Frontal cortex (tissue), 4 donors: ENCODE results near the gene SLC12A3. TPM values are rescaled to one million over a fixed set of nuclear protein-coding genes. Genes with fewer than 3 reads are reported as not detected.
A peak's percentile ranks its signal among the peaks of the same experiment; 100 is the strongest.
"Not testable (repeated sequence)": the region's sequence is repeated elsewhere in the genome, so short reads cannot be mapped to it uniquely, and the experiment has no call there.

Source experiments
- DNase-seq, 2 donors: peaks; one replicate each; pipeline ENCODE4 v3.0.0; 2012; ENCODE audit warnings: low spot score in 2 of 2
- FAIRE-seq: peaks from 2 replicates; lab custom pipeline; 2012; peaks lifted over from hg19 to GRCh38; lab: Jason Lieb, UNC
- total RNA-seq: library from RNA; depleted of rRNA; stranded (reverse); fragments of >200 nt; gene quantifications from one replicate; pipeline ENCODE4 v1.2.3, GENCODE V29; 2014
- donor health status: control.
- donor health status: control.
- donor health status: control.

SLC12A3 gene
- total RNA-seq, 1 donor from 2014 or later, result not detected

DNA sequence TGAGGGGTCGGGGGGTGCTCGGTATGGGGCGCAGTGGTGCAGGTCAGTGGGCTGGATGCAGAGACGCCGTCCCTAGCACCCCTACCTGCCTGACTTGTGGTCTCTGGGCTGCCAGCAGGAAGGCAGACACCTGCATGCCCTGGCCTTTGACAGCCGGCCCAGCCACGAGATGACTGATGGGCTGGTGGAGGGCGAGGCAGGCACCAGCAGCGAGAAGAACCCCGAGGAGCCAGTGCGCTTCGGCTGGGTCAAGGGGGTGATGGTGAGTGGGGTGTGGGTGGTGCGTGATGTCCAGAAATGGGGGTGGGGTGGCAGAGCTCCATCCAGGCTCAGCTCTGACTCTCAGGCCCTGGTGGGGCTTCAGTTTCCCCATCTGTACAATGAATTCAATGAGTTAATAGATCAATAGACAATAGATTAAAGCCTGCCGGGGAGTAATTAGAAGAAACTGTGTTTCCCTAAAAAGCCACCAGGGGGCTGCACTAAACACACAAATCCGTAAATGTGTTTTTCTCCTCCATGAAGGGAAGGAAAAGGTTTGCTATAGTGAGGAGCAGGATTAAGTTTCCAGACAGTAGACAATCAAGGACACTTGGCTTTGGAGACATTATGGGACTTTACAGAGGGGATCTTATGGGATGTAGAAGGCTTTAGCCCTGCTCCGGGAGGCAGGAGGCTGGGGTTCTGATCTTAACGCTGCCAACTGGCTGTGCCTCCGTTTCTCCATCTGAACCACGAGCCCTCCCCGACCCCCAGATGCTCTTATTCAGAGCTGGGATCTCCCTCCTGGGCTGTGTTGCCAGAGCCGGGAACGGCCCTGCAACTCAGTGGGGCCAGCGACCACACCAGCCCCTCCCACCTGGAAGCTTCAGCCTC lies 2.2 kb downstream of the SLC12A3 start:
- no peak for FAIRE-seq
- DNase-seq, result peak; percentile 48 to 75

DNA sequence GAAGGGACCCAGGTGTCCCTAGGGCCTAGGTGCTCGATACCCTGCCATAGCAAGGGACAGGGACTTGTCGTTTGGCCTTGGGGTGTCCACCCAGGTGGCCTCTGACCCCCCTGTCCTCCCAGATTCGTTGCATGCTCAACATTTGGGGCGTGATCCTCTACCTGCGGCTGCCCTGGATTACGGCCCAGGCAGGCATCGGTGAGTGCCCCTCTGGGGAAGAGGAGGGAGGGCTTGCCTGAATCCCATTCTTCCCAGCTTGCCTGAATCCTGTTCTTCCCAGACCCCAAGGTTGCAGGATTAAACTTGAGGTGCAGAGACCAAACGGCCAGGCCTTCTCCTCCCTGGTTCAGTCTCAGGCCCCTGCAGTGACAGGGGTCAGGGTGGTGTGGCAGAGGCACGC lies 3.2 kb downstream of the SLC12A3 start:
- DNase-seq (no peak), FAIRE-seq (no peak)

DNA sequence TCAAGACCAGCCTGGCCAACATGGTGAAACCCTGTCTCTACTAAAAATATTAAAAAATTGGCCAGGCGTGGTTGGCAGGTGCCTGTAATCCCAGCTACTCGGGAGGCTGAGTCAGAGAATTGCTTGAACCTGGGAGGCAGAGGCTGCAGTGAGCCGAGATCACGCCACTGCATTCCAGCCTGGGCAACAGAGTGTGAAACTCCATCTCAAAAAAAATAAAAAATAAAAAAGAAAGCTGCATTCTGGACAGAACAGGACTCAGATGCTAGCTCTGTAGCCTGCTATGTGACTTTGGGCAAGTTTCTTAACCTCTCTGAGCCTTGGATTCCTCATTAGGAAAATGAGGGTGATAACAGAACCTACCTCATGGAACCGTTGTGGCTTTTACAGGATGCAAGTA lies 3.8 kb downstream of the SLC12A3 start:
- not testable (repeated sequence) for FAIRE-seq, DNase-seq

DNA sequence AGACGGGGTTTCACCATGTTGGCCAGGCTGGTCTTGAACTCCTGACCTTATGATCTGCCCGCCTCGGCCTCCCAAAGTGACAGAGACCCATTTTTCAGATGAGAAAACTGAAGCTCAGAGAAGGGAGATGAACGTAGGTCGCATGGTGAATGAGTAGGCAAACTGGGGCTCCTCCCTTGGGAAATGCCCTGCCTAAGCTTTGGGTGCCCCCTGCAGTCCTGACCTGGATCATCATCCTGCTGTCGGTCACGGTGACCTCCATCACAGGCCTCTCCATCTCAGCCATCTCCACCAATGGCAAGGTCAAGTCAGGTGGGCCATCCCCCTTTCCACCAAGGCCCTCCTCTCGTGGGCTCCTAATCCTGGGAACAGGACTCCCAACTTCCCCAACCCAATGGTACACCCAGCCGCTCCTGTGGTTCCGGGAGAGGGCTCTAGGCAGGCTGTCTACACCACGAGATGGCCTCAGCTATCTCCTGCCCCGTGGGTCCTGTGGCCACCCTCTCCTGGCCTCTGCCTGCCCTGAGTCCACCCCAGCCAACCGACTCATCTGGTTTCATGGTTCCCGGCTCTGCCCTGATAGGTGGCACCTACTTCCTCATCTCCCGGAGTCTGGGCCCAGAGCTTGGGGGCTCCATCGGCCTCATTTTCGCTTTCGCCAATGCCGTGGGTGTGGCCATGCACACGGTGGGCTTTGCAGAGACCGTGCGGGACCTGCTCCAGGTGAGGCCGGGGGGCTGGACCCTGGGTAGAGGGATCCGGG lies 4.7 kb downstream of the SLC12A3 start:
- DNase-seq, result no peak
- FAIRE-seq, result no peak

DNA sequence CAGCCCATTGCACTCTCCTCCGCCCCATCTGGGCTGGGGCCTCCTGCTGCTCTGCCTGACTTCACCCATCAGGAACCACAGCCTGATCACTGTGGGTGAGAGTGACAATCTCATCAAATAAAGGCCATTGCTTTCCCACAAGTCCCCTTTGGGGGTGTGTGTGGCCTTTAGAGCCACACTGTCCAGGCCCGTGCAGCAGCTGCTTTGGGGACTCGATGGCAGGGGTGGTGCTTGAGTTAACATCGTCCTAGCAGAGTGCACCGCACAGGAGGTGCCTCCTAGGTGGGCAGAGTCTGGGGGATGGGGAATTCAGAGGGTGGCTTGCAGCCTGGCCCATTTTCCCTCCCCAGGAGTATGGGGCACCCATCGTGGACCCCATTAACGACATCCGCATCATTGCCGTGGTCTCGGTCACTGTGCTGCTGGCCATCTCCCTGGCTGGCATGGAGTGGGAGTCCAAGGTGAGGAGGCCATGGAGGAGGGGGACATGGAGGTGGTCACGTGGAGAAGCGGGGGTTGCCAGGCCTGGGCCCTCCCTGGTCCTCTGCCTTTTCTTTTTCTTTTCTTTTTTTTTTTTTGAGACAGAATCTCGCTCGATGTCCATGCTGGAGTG lies 5.4 kb downstream of the SLC12A3 start:
- DNase-seq, result no peak
- no peak for FAIRE-seq

DNA sequence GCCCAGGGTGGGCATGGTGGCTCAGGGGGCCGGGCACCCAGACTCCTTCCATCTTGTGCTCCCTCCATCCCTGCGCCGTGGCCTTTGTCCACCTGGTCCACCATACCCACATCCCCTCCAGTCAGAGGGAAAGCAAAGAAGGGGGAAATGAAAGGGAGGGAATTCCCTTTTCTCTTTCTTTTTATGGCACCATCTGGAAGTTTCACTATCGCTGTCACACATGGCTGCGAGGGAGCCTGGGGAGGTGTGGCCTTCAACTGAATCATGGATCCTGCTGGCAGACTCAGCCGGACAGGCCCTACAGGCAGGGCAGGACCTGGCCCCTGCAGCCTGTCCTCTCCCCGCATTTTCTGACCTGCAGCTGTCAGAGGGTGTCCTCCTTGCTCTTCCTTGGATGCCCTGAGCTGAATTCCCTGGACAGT lies 6.2 kb downstream of the SLC12A3 start:
- no peak for FAIRE-seq
- DNase-seq, result peak in 1 of 2 donors; percentile 38

DNA sequence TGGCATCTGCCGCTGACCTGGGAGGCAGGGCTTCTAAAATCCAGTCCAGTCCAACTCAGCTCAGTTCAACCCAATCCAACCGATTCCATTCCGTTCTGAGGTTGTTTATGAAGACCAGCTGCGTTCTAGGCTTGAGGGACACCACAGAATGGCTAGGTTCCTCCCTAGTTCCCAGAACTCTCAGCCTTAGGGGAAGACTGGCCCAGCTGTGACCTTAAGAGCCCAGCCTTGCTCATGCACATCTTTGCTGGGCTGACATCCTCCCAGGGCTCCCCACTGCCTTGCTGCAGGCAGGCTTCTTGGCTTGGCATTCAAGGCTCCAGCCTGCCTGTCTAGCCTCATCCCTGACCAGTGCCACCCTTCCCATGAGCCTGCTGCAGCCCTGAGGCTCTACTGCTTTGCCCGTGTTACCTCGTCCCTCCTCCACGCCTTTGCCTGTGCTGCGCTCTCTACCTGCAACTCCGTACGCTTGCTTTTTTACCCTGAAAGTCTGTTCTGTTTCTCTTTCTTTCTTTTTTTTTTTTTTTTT lies 7.9 kb downstream of the SLC12A3 start:
- DNase-seq, result no peak
- no peak for FAIRE-seq

DNA sequence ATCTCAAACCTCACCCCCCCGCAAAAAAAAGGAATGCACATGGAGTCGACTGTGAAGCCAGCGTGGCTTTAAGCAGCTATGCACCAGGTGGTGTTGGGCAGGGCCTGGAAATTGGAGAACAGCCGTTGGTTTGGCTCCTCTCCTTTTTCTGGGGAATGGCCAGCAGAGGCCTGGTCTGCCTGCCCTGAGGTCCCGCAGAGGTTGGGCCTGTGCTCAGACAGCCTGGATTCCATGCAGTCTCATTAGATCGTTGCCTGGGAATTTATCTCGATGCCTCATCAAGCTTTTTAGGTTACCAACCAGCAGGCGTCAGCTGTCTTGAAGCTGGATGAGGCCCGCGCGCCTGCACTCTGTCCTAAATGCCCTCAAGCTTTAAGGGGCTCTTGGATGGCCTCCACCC lies 9.8 kb downstream of the SLC12A3 start:
- no peak for FAIRE-seq

DNA sequence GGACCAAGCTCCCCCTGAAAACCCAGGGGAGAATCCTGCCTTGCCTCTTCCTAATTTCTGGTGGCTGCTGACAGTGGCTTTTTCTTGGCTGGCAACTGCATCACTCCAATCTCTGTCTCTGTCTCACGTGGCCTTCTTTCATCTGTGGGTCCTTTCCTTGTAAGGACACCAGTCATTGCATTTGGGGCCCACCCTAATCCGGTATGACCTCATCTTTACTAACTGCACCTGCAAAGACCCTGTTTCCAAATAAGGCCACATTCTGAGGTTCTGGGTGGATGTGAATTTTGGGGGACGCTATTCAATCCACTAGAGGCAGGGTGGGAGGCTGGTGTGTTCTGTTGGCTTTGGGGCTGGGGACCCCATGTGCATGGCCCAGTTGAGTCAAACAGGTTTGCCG lies 11.0 kb downstream of the SLC12A3 start:
- no peak for DNase-seq
- FAIRE-seq, result no peak

More for the DNA sequence above, 9.8 kb downstream of the SLC12A3 start:
- DNase-seq, result no peak

DNA sequence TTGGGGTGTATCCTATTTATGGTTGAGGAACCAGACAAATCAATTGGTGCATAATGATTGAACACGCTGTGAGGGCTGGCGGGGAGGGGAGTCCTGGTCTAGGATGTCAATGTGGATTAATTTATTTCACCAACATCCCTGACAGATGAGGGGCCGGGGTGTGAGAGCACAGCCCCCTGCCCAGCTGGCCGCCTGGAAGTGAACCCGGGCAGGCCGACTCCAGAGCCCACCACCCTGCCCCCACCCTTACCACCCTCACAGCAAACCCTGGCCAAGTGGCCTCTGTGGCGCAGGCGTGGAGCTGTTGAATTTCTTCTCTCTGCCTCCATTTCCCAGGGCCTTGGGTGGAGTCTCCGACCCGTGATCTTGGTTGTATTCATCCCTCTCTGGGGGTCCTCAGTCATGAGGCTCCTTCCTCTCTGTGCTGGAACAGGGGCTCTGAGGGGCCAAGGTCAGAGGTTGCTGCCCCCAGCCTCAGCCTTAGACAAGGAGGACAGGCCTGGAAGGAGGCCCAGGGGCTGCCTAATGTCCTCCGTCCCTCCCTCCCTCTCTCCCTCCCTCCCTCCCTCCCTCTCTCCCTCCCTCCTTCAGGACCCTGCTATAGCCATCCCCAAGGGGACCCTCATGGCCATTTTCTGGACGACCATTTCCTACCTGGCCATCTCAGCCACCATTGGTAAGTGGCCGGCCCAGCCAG lies 12.6 kb downstream of the SLC12A3 start:
- FAIRE-seq (no peak), DNase-seq (no peak)

DNA sequence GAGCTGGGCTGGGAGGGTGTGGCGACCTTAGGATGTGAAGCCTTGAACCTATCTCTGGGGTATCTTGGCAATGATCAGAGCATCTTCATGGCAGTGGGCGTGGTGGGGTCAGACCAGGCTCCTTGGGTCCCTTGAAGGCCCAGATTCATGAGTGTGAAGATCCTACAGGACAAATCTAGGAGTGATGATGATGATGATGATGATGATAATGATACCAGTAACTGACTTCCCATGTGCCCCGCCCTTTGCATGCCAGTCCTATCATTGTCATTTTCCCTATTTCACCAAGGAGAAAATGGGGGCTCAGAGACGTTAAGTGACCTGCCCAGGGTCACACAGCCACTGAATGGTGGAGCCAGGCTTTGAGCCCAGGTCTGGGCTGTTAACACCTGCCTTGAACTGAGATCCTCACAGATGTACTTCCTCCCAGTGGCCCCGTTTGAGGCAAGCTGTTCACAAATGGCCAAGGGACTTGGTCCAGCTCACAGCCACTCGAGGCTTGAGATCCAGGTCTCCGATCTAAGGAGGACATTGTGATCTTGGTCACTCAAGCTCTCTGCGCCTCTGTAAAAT lies 13.4 kb downstream of the SLC12A3 start:
- FAIRE-seq, result no peak

DNA sequence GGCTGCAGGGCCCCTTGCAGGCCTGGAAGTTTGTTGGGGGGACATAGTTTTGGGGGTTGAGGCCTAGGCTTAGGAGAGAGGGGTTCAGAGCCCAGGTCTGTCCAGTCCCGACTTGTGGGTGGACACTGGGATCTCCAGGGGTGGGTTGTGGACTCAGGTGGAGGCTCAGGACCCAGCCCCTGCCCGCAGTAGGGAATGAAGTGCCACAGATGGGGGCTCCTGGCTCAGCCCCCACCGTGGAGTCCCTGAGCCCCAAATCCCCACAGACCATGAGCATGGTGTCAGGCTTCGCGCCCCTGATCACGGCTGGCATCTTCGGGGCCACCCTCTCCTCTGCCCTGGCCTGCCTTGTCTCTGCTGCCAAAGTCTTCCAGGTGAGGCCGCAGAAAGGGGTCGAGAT lies 14.3 kb downstream of the SLC12A3 start:
- FAIRE-seq (no peak), DNase-seq (no peak)

More for the DNA sequence above, 13.4 kb downstream of the SLC12A3 start:
- no peak for DNase-seq

DNA sequence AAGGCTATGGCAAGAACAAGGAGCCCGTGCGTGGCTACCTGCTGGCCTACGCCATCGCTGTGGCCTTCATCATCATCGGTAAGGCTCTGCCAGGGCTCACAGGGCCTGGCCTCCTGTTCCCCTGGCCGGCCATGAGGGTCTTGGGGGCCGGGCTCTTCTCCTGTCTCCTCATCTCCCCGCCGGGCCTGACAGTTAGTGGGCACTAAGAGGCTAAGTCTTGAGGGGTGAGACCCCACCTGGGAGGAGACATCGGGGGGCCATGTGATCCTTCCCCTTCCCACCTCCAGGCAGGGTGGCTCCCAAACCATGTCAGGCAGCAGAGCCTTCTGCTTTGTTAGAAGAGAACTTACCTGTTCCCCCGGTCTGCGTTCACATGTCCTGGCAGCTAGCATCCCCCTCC lies 15.2 kb downstream of the SLC12A3 start:
- DNase-seq, result no peak
- FAIRE-seq, result no peak

DNA sequence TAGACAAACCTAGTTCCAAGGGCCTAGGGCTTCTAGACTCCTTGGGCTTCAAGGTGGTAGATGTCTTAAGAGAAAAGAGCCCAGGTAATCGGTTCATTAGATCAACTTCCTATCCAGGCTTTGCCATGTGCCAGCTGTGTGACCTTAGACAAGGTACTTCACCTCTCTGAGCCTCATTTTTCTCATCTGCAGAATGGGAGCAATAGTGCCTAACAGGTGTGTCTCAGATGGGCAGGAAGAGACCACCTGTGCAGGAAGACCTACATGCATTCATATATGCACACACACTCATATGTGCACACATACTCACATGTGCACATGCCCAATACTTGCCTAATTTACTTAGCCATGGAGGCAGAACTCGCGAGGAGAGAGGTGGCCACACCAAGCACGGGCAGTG lies 15.7 kb downstream of the SLC12A3 start:
- DNase-seq (no peak), FAIRE-seq (no peak)

DNA sequence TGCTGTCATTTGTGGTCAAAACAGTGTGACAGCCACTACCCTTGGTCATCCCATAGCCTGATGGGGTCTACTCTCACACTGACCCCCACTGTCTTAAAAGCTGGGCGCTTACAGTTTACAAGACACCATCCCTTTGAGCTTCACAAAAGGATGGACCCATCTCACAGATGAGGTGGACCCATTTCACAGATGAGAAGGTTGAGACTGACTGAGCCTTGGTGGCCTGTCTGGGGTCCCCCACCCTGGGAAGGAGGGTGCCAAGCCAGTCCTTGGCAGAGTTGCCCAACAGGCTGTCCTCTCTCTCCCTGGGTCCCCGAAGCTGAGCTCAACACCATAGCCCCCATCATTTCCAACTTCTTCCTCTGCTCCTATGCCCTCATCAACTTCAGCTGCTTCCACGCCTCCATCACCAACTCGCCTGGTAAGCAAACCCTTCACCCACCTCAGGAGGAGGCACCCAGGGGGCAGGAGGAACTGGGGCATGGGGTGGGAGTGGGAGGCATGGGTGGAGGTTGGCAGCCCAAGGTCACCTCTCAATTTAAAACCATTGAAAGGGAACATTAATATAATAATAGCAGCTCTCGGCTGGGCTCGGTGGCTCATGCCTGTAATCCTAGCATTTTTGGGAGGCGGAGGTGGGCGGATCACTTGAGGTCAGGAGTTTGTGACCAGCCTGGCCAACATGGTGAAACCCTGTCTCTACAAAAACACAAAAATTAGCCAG lies 17.2 kb downstream of the SLC12A3 start:
- FAIRE-seq (no peak), DNase-seq (no peak)

DNA sequence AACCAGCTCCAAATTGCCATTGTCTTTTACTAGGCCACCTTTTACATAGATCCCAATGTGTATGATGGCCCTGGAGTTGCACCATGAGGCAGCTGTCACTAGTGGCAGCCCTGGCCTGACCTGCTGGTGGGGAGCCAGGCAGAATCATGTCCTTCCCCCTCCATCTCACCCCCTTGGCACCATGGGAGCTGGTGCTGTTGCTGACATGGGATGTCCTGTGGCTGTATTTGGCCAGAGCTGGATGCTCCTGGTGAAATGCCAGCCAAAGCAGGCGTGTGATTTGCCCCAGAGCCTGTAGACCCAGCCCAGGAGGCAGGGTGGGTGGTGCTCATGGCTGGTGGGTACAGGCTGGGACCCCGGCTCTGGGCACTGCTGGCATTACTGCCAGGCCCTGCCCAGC lies 18.6 kb downstream of the SLC12A3 start:
- DNase-seq (no peak), FAIRE-seq (no peak)

DNA sequence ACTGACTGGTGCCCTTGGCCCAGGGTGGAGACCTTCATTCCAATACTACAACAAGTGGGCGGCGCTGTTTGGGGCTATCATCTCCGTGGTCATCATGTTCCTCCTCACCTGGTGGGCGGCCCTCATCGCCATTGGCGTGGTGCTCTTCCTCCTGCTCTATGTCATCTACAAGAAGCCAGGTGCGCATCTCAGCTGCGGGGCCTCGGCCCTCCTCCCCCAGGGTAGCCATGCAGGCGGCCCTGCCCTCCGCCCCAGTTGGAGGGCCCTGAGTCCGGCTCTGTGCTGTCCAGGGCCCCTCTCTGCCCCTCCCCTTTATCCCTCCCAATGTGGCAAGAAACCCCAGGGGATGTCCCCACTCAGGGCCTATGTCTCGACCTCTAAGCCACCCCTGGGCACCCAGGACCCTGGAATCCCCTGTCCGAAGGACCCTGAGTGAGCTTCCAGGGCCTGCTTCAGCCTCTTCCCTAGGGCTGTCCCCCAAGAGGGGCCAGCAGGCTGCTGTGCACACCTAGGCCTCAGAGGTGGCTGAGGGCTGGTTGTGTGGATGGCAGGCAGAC lies 19.1 kb downstream of the SLC12A3 start:
- DNase-seq (no peak), FAIRE-seq (no peak)

DNA sequence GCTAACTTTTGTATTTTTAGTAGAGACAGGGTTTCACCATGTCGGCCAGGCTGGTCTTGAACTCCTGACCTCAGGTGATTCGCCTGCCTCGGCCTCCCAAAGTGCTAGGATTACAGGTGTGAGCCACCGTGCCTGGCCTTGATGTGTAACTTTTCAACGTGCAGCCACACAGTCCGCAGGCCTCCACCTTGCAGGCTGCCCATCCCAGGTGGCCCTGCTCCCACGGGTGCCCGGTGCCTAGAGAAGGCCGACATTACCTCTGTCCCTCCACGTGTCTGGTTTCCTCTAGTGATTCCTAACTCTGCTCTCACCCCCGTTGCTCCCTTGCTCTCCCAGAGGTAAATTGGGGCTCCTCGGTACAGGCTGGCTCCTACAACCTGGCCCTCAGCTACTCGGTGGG lies 19.9 kb downstream of the SLC12A3 start:
- DNase-seq, FAIRE-seq: not testable (repeated sequence)
